Dermis microvascular lymphatic vessel endothelial cell (primary cell): ENCODE data around the gene EEFSEC. TPM values are rescaled to one million over a fixed set of nuclear protein-coding genes. Genes with fewer than 3 reads are reported as not detected.
A peak's percentile ranks its signal among the peaks of the same experiment; 100 is the strongest.

Experiments
- DNase-seq, 2 donors: peaks; one replicate each; pipeline versions ENCODE4 v3.0.0 to v3.0.0-alpha.2; 2010; ENCODE audit warnings: low read depth in 2 of 2
- total RNA-seq: library from RNA; depleted of rRNA; stranded (reverse); fragments of >200 nt; gene quantifications from 2 replicates; pipeline ENCODE4 v1.2.1, GENCODE V29; 2014

EEFSEC gene
- total RNA-seq, 1 donor from 2014 or later = 1.8 TPM

DNA sequence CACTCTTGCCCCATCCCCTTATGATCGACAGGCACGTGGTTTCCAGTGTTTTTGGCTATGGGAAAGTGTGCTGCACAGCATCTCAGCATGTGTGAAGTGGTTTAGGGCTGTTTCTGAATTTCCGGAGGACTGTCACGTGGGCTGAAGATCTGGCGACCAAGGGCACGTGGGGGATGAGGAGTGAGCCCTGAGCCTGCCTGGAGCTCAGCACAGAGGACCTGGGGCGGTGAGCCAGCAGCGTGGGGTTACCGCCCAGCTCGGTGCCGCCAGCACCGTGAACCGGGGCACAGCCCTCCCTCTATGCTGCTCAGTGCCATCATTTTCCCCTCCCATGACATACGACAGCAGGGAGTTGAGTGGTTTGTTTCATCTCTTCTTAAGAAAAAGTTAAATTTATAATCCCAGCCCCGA, 163.2 kb downstream of the EEFSEC start:
- DNase-seq = no peak

DNA sequence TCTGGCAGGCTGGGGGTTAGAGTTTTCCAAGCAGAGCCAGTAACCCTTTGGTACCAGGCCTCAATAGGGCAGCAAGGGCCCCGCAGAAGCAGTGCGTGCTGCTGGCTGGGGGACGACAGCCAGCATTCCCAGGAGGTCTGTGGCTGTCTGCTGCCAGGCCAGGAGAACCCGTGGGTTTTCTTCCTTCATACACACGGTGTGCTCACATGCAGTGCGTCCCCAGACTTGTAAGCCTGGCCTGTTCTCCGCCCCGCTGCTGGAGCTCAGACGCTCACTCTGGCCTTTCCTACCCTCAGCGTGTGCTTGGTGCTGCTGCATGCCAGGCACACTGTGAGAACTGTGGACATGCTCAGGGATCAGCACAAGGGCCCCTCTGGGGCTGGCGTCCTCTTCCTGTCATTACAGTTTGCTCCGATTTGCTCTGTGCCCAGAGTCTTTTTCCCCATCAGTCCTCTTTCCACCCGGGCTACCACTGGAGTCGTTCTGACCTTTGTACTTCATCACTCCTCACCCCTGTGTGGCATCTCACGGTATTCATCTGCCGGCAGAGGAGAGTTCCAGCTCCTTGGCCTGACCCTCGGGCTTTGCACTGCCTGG, 163.9 kb downstream of the EEFSEC start:
- no peak for DNase-seq

DNA sequence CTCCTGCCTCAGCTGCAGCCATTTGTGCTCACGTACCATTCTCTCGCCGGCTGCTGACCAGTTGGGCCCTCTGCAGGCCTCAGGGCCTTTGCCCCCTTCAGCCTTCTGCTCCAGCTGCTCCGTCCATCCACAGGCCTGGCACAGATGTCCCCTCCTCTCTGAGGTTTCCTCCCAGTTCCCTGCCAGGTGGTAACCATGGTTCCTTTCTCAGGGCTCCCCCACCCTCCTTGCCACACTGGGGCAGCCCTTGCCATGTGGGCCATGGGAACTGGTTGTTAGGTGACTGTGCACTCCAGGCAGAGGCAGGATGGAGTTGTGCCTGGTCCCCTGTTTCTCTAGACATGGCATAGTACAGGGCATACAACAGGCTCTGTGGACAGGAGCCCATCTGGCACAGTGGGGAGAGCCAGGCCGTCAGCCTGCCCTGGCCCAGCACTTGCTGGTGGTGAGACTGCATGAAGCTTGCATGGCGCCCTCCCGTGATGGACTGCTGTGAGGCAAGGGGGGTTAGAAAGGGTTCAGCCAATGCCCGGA, 164.5 kb downstream of the EEFSEC start:
- no peak for DNase-seq

DNA sequence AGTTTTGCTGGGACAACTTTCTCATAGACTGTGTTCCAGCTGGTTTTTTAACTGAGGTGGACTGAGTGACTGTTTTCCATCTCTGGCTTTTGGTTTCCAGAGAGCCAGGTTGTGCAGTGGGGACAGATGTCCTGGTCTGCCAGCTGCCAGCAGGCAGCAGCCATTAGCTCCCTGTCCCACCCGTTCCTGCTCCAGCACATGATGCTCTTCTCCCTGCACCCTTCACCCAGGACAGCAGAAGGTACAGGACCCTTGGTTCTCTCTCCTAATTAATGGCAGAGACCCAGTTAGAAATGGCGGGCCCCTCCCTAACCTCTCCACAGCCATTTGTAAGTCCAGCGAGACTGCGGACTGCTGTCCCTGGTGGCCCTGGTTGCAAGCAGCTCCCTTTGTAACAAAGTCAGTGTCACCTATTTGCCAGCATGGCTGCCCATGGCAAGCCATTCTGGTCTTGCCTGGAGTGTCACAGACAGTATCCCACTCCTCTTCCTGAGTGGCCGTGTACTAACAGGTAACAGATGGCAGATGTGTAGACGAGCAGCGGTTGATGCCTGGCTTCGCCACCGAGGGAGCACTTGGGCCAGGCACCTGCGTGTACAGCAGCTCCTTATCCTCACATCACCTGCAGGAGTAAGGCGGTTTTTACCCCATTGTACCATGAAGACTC, 165.1 kb downstream of the EEFSEC start:
- no peak for DNase-seq

DNA sequence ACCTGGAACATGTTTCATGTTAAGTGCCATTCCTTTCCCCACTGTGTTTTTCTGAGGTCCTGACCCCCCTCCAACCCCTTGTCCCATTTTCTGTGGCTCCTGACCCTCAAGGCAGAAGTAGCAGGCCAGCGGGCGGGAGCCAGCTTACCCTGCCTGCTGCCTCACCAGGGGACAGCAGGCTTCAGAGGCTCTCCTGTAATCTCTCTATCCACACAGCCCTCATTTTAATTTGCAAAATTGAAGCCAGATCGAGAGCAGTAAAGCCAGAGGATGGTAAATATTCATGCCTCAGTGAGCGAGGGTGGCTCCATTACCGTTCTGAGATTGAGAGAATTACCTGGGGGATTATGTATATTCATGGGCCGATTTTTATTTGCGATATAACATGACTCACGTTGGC, 165.8 kb downstream of the EEFSEC start:
- DNase-seq = no peak

DNA sequence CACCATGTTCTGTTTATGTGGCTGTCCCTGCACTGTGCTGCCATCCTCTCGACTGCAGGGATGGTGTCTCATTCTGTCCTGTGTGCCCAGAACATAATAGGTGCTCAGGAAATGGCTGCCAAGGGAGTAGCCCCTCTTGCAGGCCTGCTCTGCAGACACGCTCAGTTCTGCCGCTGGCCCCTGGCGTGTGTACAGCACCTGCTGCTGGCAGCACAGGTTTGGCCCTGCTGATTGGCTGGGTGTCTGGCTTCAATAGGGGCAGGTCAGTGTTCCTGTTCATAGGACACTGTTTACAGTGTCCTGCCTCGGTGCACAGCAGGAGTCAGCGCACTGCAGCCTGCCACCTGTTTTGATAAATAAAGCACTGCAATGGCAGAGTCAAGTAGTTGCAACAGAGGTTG, 166.5 kb downstream of the EEFSEC start:
- DNase-seq = no peak

DNA sequence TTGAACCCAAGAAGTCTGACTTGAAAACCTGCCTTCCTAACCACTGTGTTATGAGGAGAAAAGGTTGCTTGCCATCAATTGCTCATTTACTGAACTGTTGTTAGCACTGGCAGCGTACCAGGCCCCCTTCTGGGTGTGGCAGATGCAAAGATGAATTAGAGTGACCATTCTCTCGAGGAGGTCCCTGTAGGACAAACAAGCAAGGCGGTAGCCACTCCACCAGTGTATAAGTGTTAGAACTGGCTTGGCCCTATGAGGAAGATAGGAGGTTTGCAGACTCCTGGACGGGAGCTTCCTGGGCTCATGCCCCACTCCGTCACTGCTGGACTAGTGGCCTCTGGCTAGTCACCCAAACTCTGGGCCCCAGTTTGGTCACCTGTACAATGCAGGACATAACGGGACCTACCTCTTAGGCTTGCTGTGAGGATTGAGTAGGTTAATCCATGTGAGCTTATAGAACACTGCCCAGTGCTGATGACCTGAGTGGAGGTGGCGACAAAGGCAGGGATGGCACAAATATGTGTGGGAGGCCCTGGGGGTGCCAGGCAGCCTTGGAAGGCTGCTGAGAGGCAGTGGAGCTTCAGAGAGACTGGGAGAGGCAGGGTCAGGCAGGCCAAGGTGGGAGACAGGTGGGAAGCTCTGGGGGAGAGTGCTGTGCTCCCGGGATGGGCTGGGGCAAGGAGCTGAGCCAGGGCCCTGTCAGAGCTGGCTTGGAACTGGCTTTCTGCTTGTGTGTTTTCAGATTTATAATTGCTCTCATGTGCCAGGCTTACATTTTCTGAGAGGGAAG, 167.5 kb downstream of the EEFSEC start:
- no peak for DNase-seq

DNA sequence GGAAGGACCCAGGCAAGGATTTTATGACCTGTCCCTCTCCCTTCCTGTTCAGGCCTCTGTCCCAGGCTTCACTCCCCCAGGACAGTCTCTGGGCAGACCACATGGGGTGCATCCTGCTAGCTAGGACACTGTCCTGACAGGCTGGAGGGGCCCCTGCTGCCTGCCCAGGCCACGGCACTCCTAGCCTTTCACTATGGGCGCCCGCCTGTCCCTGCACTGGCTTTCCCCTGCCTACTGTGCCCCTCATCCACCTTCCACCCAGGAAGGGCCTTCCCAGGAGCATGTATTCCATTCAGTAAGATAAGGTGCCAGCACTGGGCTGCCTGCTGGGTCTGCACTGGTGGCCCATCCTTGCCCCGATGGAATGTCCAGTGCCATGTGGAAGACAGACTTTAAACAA, 168.1 kb downstream of the EEFSEC start:
- DNase-seq = no peak

DNA sequence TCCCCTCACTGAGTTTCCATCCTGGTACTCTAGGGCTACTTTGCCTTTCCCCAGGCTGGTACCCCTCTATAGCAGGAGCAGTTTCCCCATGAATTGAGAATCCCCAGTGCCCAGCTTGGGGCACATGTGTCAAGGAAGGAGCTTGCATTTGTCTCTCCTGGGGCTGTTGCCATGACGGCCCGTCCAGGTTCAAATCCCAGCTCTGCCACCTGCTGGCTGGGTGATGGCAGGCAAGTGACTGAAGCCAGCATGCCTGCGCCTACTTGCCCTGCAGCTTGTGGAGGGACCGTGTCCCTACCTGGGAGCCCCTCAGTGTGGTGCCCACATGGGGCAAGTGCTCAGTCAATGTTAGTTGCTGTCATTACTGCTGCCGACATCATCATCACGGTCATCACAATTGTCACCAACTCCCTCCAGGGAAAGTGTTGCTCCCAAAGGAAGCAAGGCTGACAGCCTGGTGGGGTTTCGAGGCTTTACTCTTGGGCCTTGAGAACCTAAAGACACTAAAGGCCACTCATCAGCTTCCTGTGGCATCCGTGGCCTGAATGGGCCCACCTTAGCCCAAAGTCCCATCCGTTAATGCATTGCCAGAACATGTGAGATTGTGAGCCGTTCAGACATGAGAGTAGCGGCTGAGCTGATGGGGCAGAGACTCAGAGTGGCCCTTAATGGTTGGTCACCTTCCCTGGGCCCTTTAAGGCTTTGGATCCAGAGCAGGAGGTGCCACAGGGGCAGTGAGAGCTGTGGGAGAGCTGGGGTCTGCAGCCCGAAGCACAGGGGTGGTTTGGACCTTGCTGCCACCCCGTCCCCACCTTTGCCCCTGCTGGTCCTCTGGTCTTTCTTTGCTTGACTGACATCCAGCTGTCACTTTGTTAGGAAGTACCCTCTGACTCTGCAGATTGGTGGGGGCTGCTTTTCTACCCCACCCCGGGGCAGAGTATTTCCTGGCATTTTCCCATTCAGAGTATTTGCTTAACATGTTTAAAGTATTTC, 169.0 kb downstream of the EEFSEC start:
- DNase-seq = peak; percentile 35 to 60

DNA sequence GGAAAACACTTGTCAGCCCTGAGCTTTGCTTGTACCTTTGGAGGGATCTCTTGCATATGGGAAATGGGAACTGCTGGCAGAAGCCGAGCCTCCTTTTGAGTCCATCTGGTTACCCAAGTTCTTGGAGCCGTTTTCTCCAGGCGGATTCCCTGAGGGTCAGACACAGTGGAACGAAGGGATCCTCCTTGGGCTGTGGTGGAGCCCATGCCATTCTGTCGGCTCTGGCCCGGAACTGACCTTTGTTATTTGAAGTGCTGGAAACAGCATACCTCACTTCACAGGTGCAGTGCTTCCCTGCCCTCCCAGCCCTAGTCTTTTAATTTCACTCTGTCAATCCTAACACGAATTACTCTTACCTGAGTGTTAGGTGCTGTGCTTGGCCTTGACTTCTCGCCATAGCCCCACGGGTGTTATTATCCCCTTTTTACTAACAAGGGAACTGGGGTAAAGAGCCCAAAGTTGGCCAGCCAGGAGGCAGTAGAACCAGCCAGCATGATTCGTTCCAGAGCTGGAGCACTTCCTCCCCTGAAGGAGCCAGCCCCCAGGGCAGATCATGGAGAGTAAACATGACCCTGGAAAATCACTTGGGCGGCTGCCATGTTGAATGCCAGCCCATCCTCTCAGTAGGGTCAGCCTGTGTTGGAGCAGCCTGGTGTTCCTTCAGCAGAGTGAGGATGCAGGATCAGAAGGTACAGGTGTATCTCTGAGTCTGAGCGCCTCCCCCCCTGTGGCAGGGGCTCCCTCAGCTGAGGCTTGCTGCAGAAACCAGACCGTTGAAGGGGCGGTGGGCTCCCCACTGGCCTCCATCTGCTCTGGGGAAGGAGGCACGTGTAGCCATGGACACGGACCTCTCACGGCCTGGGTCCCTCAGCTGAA, 170.2 kb downstream of the EEFSEC start:
- DNase-seq = no peak

DNA sequence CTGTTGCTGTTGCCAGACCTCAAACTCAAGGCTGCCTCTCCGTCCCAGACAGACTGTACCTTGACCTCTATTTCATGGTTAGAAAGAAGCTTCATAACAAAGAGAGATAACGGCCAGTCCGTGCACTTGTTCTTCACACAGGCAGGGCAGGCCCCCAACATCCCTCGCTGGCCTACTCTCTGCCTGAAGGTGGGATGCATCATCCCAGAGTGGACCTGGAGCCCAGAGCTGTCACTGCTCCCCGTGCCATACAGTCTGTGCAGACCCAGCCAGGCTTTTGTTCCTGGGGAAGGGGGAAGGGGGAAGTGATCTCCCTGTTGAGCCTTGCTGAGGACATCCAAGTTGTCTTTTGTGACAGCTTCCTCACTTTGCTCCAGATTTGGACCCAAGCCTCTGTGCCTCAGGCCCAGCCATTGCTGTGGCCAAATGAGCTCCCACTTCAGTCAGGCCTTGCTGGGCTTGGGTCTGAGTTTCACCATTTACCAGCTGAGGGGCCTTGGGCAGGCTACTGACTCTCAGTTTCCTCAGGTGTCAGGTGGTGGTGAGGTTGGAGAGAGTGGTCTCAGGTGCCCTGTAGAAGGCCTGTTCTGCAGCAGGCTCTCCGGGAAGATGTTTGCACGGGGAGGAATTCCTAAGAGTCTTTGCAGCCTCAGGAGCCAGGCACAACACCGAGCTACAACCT, 171.8 kb downstream of the EEFSEC start:
- no peak for DNase-seq

DNA sequence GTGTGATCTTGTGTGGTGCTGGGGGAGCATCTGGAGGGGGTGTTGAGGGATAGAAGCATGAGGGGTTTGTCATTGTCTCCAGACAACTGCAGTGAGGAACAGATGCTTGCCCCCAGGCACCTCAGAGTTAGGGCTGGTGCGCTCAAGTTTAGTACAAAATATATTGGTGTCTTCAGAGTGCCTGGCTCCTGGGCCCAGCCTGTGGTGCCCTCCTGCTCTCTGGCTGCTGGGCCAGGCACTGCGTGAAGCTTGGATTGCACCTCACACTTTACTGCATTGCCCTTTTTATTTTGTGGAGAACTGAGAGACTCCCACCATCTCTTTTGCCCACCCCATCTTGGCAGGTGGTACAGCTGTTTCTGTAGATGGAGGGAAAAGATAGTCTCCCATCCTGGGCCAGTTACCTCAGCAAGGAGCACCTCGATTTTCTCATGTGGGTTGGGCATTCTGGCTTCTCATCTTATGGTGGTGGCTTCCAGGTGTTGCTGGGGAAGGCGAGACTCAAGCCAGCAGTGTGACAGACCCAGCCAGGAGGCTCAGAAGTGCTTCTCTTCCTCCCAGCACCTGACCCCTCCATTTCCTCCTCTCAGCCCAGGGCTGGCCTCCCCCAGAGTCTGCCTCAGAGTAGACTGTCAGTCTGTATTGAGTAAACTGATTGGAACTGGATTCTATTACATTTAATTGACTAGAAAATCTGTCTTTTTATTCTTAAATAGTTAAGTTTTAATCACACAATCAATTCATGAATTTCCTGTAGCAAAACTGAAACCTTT, 173.0 kb downstream of the EEFSEC start:
- DNase-seq = no peak

DNA sequence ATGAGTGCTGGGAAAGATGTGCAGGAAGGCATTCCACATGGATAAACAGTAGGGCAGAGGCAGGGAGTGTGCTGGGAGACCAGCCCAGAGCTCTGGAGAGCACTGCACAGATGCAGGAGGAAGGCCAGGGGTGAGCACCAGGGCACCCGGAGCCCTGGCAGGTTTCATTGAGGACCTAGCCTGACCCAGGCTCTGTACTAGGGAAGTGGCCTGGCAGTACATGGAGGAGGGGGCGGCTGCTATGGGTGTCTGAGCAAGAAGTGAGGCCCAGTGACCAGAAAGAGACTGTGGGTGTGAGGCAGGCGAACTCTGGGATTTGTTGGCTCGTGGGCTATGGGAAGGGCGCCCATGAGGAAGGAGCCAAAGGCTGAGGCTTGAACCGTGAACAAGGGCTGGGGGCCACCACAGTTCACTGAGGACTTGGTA, 174.3 kb downstream of the EEFSEC start:
- DNase-seq = no peak

DNA sequence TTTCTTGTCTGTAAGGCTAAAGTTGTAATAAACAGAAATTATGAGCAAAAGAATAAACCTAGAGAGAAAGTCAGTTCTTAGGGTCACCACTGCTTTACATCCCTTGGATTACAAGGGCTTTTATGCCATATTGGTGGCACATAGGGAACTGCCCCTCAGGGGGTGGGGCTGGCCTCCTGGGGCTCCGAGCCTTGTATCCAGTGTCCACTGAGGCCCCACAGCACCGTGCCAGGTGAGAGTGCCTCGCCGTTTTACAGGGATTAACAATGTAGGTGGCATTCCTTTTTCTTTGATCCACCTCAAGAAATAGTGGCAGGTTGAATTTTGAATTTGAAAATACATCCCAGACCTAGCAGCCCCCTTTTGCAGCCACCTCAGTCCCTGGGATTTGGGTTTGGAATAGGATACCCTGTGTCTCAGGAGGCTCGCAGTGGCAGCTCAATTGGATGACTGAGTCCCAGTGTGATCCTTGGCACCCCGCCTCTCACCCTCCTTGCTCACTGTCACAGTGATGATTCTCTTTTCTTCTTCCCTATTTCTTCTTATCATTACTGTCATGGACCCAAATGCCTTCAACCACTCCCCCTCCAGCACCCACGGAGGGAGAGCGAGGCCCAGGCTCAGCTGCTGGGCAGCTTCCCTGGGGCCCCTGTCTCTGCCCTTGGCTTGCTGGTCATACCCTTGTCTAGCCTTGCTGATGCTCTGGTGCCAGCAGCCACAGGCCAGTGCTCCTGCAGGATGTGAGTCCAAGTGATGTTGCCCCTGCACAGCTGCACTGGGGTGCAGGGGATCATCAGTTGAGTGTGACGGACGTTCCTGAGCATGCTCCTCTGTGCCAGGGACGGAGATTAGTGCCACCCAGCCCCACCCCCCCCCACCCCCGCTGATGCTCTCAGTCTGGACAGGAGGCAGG, 175.5 kb downstream of the EEFSEC start:
- no peak for DNase-seq

DNA sequence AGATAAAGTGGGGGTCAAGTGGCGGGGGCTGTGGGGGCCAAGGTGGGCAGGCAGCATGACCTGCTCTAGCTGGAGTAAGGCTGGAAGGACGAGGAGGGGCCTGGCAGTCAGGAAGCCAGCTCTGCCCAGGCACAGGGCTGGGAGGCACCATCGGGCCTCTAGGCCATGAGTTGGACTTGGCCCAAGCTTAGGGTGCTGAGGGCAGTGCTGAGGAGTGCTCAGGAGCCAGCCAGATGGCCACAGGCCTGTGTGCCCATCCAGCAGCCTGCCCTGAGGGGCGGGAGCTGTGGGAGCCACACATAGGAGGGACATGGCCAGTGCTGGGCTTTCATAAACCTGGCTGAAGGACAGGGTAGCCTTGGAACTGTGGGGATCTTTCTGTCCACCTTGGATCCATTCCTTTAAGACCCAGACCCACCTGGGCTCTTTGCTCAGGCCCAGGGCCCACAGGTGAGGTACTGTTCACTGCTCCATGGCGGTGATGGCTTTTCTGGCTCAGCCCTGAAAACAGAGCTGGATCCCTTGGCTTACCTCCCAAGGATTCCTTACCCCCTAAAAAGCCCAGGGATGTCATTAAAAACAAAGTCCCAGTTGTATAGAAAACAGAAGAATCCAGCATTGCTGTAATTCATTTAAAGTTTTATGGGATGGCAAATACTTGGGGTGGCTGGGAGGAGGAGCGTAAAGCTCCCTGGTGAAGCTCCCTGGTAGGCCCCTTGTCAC, 176.4 kb downstream of the EEFSEC start:
- no peak for DNase-seq

DNA sequence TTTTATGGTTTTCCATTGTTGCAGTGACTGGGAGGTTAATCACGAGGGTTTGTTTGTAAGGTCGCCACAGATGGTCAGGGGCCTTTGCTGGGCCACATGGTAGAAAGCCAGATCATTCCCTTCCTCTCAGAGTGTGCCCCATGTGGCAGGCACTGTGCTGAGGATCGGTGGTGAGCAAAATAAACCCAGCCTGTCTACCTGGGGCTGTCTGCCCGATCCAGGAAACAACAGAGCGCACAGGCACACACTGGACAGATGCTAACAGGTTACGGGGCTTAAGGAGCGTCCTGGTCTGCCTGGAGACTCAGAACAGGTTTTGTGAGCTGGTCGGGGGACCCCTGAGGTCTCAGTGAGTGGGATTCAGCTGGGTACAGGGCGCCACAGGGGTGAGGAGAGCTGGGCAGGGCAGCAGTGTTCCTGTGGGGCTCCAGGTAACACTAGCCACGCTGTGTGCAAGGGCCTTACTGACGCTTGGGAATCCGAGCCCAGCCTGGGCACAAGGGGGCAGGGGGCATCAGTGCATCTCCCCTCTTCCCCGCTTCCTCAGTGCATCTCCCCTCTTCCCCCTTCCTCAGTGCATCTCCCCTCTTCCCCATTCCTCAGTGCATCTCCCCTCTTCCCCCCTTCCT, 177.0 kb downstream of the EEFSEC start:
- DNase-seq = no peak
